ENCODE data around the gene NPR3. TPM values are rescaled to one million over a fixed set of nuclear protein-coding genes. Genes with fewer than 3 reads are reported as not detected.

The NPR3 gene
- total RNA-seq, 1 experiment from 2014 or later: 0.11 TPM

GRCh38 chr5:32808783-32809182 lies 97.7 kb downstream of the NPR3 start:
- no peak for DNase-seq
- H3K9me2 ChIP-seq (replicated peaks; ENCODE audit: insufficient read depth, low read length): no peaks in the 10 kb centered on the region
- no peak overlapping the region for H3K27ac ChIP-seq (ENCODE audit: low read length)
- H3K9ac ChIP-seq (ENCODE audit: low read length): no peak overlapping the region
- no peak overlapping the region for H3K4me2 ChIP-seq (ENCODE audit: low read depth, low read length, poor library complexity, severe bottlenecking)
- H3K4me1 ChIP-seq (ENCODE audit: low read length): no peaks in the 10 kb centered on the region
- no peak overlapping the region for H2AFZ ChIP-seq (ENCODE audit: low read length)
- H4K20me1 ChIP-seq (ENCODE audit: insufficient read depth, low read depth, low read length): no peaks in the 10 kb centered on the region
- H3K36me3 ChIP-seq (ENCODE audit: insufficient read depth, low read length): no peaks in the 10 kb centered on the region
- no peaks in the 10 kb centered on the region for H3K79me2 ChIP-seq (ENCODE audit: low read length)
- H3K27me3 ChIP-seq (ENCODE audit: low read length): no peaks in the 10 kb centered on the region
- no peaks in the 10 kb centered on the region; the same call in 1 of the 2 replicates for H3K9me3 ChIP-seq (ENCODE audit: low read length)
- H3K4me3 ChIP-seq (ENCODE audit: low read length): no peak overlapping the region

DNA sequence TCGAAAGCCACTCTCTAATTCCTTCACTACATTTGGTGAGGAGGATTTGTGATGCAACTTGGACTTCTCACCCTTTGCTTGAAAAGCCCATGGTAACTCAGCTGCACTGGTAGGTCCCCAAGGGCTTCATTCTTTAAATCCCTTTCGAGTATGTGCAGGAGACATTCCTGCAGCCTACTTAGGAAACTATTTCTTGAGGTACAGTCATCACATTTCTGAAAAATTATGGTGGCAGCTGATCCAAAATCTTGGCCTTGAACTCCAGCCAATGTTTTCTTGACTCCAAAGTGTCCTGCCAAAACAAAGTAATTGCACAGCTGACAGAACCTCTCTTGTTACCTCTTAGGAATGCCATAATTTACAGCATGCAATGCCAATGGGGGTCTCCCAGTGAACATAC lies 99.7 kb downstream of the NPR3 start:
- no peak overlapping the region for H3K4me3 ChIP-seq (ENCODE audit: low read length)
- H3K27me3 ChIP-seq (ENCODE audit: low read length): no peaks in the 10 kb centered on the region
- H3K9me2 ChIP-seq (replicated peaks; ENCODE audit: insufficient read depth, low read length): no peaks in the 10 kb centered on the region

DNA sequence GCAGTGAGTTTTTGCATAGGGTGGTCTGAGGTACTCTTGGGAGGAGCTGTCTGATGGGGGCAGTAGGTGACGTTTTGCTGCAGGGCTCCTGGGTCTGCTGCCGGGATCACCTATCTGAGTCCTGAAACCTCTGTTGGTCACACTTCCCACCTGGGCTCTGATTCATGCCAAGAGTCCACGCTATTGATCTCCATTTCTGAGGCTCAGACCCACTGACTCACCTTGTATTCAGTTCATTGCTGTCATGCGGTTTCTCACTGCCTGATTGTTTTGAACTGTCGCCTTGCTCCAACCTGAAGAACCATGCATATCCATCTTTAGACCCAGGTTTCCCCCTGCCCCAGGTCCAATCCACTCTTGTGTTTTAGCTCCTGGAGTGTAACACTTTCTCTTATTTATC lies 101.3 kb downstream of the NPR3 start:
- Histone ChIP-seq H3K4me2 (ENCODE audit: low read depth, low read length, poor library complexity, severe bottlenecking) (no peak overlapping the region), H3K9ac (ENCODE audit: low read length) (no peak overlapping the region), H4K20me1 (ENCODE audit: insufficient read depth, low read depth, low read length) (no peaks in the 10 kb centered on the region), H3K4me3 (ENCODE audit: low read length) (no peak overlapping the region), H3K36me3 (ENCODE audit: insufficient read depth, low read length) (no peaks in the 10 kb centered on the region), H3K4me1 (ENCODE audit: low read length) (no peaks in the 10 kb centered on the region), H3K79me2 (ENCODE audit: low read length) (no peaks in the 10 kb centered on the region), H2AFZ (ENCODE audit: low read length) (no peak overlapping the region), H3K27me3 (ENCODE audit: low read length) (no peaks in the 10 kb centered on the region), H3K27ac (ENCODE audit: low read length) (no peak overlapping the region), H3K9me3 (ENCODE audit: low read length) (no peaks in the 10 kb centered on the region), H3K9me2 (replicated peaks; ENCODE audit: insufficient read depth, low read length) (no peaks in the 10 kb centered on the region)
- DNase-seq: no peak

More for the DNA sequence above, 99.7 kb downstream of the NPR3 start:
- Histone ChIP-seq H3K4me2 (ENCODE audit: low read depth, low read length, poor library complexity, severe bottlenecking) (no peak overlapping the region), H4K20me1 (ENCODE audit: insufficient read depth, low read depth, low read length) (no peaks in the 10 kb centered on the region), H3K9me3 (ENCODE audit: low read length) (no peaks in the 10 kb centered on the region), H3K79me2 (ENCODE audit: low read length) (no peaks in the 10 kb centered on the region), H3K9ac (ENCODE audit: low read length) (no peak overlapping the region), H3K27ac (ENCODE audit: low read length) (no peak overlapping the region), H2AFZ (ENCODE audit: low read length) (no peak overlapping the region), H3K36me3 (ENCODE audit: insufficient read depth, low read length) (no peaks in the 10 kb centered on the region), H3K4me1 (ENCODE audit: low read length) (no peaks in the 10 kb centered on the region)
- DNase-seq: no peak

GRCh38 chr5:32814141-32814540 lies 103.0 kb downstream of the NPR3 start:
- no peak overlapping the region for H3K9ac ChIP-seq (ENCODE audit: low read length)
- H3K79me2 ChIP-seq (ENCODE audit: low read length): no peaks in the 10 kb centered on the region
- no peak for DNase-seq
- no peaks in the 10 kb centered on the region for H3K9me3 ChIP-seq (ENCODE audit: low read length)
- no peak overlapping the region for H3K4me3 ChIP-seq (ENCODE audit: low read length)
- H3K4me2 ChIP-seq (ENCODE audit: low read depth, low read length, poor library complexity, severe bottlenecking): no peak overlapping the region
- H2AFZ ChIP-seq (ENCODE audit: low read length): no peak overlapping the region
- 0 out of 2 replicates have a peak, but pooled peaks cover 1% of the 10 kb centered on the region for H4K20me1 ChIP-seq (ENCODE audit: insufficient read depth, low read depth, low read length)
- no peak overlapping the region for H3K27ac ChIP-seq (ENCODE audit: low read length)
- H3K27me3 ChIP-seq (ENCODE audit: low read length): no peaks in the 10 kb centered on the region
- H3K36me3 ChIP-seq (ENCODE audit: insufficient read depth, low read length): no peaks in the 10 kb centered on the region
- no peaks in the 10 kb centered on the region for H3K9me2 ChIP-seq (replicated peaks; ENCODE audit: insufficient read depth, low read length)
- H3K4me1 ChIP-seq (ENCODE audit: low read length): no peaks in the 10 kb centered on the region

DNA sequence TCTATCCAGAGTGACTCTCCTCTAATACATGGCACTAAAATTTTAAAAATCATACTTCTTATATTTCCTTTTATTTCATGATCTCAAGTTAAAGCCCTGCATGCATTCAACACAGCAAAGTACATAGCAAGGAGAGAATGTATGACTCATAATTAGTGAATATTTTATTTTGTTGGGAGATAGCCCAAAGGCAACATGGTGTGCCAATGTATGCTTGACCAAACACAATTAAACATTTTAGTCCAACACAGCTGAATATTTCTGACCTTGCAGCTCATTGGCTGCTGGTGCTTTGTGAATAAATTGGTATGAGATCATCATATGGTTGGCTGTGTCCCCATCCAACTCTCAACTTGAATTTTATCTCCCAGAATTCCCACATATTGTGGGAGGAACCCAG lies 103.5 kb downstream of the NPR3 start:
- Histone ChIP-seq H3K4me2 (ENCODE audit: low read depth, low read length, poor library complexity, severe bottlenecking) (no peak overlapping the region), H3K27me3 (ENCODE audit: low read length) (no peaks in the 10 kb centered on the region), H3K9ac (ENCODE audit: low read length) (no peak overlapping the region), H2AFZ (ENCODE audit: low read length) (no peak overlapping the region), H3K27ac (ENCODE audit: low read length) (no peak overlapping the region), H3K9me2 (replicated peaks; ENCODE audit: insufficient read depth, low read length) (no peaks in the 10 kb centered on the region), H4K20me1 (ENCODE audit: insufficient read depth, low read depth, low read length) (0 out of 2 replicates have a peak, but pooled peaks cover 4% of the 10 kb centered on the region), H3K79me2 (ENCODE audit: low read length) (no peaks in the 10 kb centered on the region), H3K9me3 (ENCODE audit: low read length) (no peaks in the 10 kb centered on the region), H3K4me3 (ENCODE audit: low read length) (no peak overlapping the region), H3K4me1 (ENCODE audit: low read length) (no peaks in the 10 kb centered on the region), H3K36me3 (ENCODE audit: insufficient read depth, low read length) (no peaks in the 10 kb centered on the region)
- DNase-seq: no peak

GRCh38 chr5:32827981-32828380 lies 116.9 kb downstream of the NPR3 start:
- Histone ChIP-seq H3K27ac (ENCODE audit: low read length) (no peak overlapping the region), H3K79me2 (ENCODE audit: low read length) (no peaks in the 10 kb centered on the region), H2AFZ (ENCODE audit: low read length) (no peak overlapping the region), H3K9me3 (ENCODE audit: low read length) (no peaks in the 10 kb centered on the region), H3K4me1 (ENCODE audit: low read length) (no peaks in the 10 kb centered on the region), H3K9me2 (replicated peaks; ENCODE audit: insufficient read depth, low read length) (0 out of 2 replicates have a peak, but pooled peaks cover 3% of the 10 kb centered on the region), H3K4me2 (ENCODE audit: low read depth, low read length, poor library complexity, severe bottlenecking) (no peak overlapping the region), H4K20me1 (ENCODE audit: insufficient read depth, low read depth, low read length) (no peaks in the 10 kb centered on the region), H3K36me3 (ENCODE audit: insufficient read depth, low read length) (no peaks in the 10 kb centered on the region), H3K4me3 (ENCODE audit: low read length) (no peak overlapping the region), H3K27me3 (ENCODE audit: low read length) (no peaks in the 10 kb centered on the region), H3K9ac (ENCODE audit: low read length) (no peak overlapping the region)
- no peak for DNase-seq

DNA sequence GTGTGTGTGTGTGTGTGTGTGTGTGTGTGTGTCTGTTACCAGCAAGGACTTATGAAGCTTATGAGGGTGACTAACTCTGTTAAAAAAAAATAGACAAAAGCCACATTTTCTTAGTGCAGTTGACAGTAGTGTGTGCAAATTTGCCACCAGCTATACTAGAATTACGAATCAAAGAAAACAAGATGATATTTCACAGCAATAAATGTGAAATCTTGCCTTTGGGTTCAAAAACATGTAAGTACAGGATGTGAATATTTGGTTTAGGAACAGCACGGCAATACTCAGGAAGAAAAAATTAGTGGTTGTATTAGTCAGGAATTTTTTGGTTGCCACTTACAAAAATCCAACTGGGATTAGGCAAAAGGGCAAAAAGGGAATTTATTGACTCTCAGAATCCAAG lies 117.4 kb downstream of the NPR3 start:
- Histone ChIP-seq H4K20me1 (ENCODE audit: insufficient read depth, low read depth, low read length) (no peaks in the 10 kb centered on the region), H3K4me2 (ENCODE audit: low read depth, low read length, poor library complexity, severe bottlenecking) (no peak overlapping the region), H3K4me3 (ENCODE audit: low read length) (no peak overlapping the region), H3K27ac (ENCODE audit: low read length) (no peak overlapping the region), H3K9me2 (replicated peaks; ENCODE audit: insufficient read depth, low read length) (0 out of 2 replicates have a peak, but pooled peaks cover 3% of the 10 kb centered on the region), H3K4me1 (ENCODE audit: low read length) (no peaks in the 10 kb centered on the region), H2AFZ (ENCODE audit: low read length) (no peak overlapping the region), H3K79me2 (ENCODE audit: low read length) (no peaks in the 10 kb centered on the region), H3K27me3 (ENCODE audit: low read length) (no peaks in the 10 kb centered on the region), H3K9ac (ENCODE audit: low read length) (no peak overlapping the region), H3K36me3 (ENCODE audit: insufficient read depth, low read length) (no peaks in the 10 kb centered on the region), H3K9me3 (ENCODE audit: low read length) (no peaks in the 10 kb centered on the region)
- DNase-seq: no peak

DNA sequence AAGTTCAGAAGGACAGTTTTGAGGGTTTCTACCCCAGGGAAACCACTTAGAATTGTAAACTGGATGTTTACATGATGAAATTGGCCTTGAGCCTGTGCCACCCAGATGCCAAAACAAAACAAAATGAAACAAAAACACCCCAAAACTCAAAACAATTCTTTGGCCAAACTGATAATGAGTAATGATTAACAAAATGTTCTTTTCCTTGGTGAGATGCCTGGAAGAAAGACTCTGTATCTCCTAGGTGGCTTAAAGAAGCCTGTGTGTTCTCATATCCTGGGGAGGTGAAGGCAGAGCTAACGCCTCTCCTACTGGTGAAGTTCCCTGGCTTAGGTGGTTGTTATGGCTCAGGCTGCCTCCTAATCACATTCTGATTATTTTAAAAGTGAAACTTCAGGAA lies 120.5 kb downstream of the NPR3 start:
- no peaks in the 10 kb centered on the region for H3K36me3 ChIP-seq (ENCODE audit: insufficient read depth, low read length)
- H3K27ac ChIP-seq (ENCODE audit: low read length): no peak overlapping the region
- H4K20me1 ChIP-seq (ENCODE audit: insufficient read depth, low read depth, low read length): no peaks in the 10 kb centered on the region
- H3K79me2 ChIP-seq (ENCODE audit: low read length): no peaks in the 10 kb centered on the region
- H3K27me3 ChIP-seq (ENCODE audit: low read length): no peaks in the 10 kb centered on the region
- H3K9ac ChIP-seq (ENCODE audit: low read length): no peak overlapping the region
- no peak overlapping the region for H2AFZ ChIP-seq (ENCODE audit: low read length)
- no peak overlapping the region for H3K4me2 ChIP-seq (ENCODE audit: low read depth, low read length, poor library complexity, severe bottlenecking)
- DNase-seq: no peak
- H3K9me3 ChIP-seq (ENCODE audit: low read length): no peaks in the 10 kb centered on the region
- H3K9me2 ChIP-seq (replicated peaks; ENCODE audit: insufficient read depth, low read length): 0 out of 2 replicates have a peak, but pooled peaks cover 5% of the 10 kb centered on the region
- no peak overlapping the region for H3K4me3 ChIP-seq (ENCODE audit: low read length)
- H3K4me1 ChIP-seq (ENCODE audit: low read length): no peaks in the 10 kb centered on the region

DNA sequence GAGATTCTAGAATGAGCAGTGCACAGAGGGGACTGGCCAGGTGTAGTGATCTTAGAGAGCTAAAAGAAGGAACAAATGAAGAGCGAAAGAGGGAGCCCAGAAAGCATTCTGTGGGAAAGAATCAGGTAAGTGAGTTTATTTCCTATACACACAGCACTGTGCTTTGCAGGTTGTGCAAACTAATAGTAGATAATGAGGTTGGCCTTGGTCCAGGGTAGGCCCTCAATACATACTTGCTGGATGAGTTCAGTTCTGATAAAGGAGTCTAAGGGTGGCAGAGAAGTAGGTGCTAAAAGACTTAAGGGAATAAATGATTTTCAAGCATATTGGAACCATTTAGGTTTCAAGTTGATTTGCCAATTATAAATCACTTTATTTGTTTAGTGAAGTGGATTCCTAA lies 122.0 kb downstream of the NPR3 start:
- Histone ChIP-seq H3K27me3 (ENCODE audit: low read length) (no peaks in the 10 kb centered on the region), H2AFZ (ENCODE audit: low read length) (no peak overlapping the region), H3K36me3 (ENCODE audit: insufficient read depth, low read length) (no peaks in the 10 kb centered on the region), H3K79me2 (ENCODE audit: low read length) (no peaks in the 10 kb centered on the region), H3K9ac (ENCODE audit: low read length) (no peak overlapping the region), H3K4me2 (ENCODE audit: low read depth, low read length, poor library complexity, severe bottlenecking) (no peak overlapping the region), H4K20me1 (ENCODE audit: insufficient read depth, low read depth, low read length) (no peaks in the 10 kb centered on the region), H3K4me1 (ENCODE audit: low read length) (no peaks in the 10 kb centered on the region), H3K9me3 (ENCODE audit: low read length) (no peaks in the 10 kb centered on the region), H3K4me3 (ENCODE audit: low read length) (no peak overlapping the region), H3K9me2 (replicated peaks; ENCODE audit: insufficient read depth, low read length) (0 out of 2 replicates have a peak, but pooled peaks cover 5% of the 10 kb centered on the region), H3K27ac (ENCODE audit: low read length) (no peak overlapping the region)
- no peak for DNase-seq
